Dermis blood vessel endothelial cell (primary cell): ENCODE data around the gene PAXX. TPM values are rescaled to one million over a fixed set of nuclear protein-coding genes. Genes with fewer than 3 reads are reported as not detected.

Experiments used
- DNase-seq: peaks from one replicate; pipeline ENCODE4 v3.0.0; 2010
- total RNA-seq: library from RNA; depleted of rRNA; stranded (reverse); fragments of >200 nt; gene quantifications from 2 replicates; pipeline ENCODE4 v1.2.3, GENCODE V29; 2014

PAXX gene
- total RNA-seq, 1 donor from 2014 or later: 17.9 TPM

DNA sequence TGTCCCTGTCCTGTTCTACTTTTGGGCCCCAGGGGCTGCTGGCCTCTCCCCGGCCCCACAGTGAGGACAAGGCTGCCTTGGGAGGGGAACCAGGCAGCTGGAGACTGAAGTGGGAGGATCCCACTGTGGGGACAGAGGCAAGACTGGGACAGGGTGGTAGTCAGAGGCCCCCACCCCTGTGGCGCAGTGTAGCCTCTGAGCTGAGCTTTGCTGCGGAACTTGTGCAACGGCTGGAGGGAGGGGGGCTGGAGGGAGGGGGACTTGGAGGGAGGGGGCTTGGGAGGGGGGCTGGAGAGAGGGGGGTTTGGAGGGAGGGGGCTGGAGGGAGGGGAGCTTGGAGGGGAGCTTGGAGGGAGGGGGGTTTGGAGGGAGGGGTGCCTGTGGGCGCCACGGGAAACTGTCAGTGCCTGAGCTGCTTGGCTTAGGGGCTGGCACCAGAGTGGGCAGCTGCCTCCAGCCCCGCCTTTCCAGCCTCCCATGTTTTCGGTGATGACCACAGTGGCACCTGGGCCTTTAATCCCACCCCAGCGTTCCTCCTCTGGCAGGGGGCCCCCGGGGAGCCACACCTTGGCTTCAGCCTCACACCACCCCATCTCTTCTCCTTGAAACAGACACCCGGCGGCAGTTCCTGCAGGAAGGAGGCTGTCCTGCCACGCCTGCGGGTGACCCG lies 42.0 kb downstream of the PAXX start:
- DNase-seq: no peak

GRCh38 chr9:137034709-137035506 lies 42.7 kb downstream of the PAXX start:
- peak; percentile 93 for DNase-seq

DNA sequence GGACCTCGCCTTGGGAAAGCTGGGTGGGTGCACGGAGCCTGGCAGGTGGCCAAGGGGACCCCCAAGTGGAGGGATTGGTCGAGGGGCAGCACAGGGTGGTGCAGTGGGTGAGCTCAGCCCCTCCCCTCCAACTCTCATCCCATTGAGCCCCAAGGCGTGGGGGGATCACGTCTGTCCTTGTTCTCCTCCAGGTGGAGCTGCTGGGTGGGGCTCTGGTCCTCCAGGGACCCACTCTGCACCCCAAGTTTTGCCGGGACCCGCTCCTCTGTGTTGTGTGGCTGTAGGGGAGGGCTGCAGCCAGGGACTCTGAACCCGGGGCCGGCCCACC lies 43.2 kb downstream of the PAXX start:
- DNase-seq: no peak

GRCh38 chr9:137035937-137036336 lies 43.7 kb downstream of the PAXX start:
- DNase-seq: no peak

DNA sequence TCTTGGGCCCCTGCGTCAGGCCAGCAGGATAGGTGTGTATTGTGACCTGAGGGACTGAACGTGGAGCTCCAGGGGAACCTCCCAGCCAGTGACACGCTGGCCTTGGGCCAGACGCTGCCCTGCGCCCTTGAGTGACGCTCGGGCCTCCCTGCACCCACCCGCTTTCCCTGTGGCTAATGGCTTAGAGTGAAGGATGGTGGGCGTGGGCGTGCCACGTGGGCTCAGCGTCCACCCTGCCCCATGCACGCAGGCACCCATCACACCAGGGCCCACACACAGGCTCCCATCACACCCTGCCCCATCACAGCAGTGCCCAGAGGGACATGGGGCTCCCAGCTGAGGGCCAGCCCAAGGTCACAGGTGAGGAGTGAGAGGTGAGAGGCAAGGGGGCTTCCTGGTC lies 44.8 kb downstream of the PAXX start:
- no peak for DNase-seq

DNA sequence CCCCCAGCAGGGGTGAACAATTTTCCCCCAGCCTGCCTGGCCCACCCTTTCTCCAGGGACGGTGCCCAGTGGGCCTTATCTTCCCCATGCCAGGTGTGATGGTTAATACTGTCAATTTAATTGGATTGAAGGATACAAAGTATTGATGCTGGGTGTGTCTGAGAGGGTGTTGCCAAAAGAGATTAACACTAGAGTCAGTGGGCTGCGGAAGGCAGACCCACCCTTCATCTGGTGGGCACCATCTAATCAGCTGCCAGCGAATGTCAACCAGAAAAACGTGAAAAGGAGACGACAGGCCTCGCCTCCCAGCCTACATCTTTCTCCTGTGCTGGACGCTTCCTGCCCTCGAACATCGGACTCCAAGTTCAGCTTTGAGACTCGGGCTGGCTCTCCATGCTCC lies 45.3 kb downstream of the PAXX start:
- no peak for DNase-seq

- DNase-seq: no peak
Observed at GRCh38 chr9:137038916-137039315, 46.7 kb downstream of the PAXX start.

GRCh38 chr9:137039611-137040366 lies 47.6 kb downstream of the PAXX start:
- DNase-seq: no peak

DNA sequence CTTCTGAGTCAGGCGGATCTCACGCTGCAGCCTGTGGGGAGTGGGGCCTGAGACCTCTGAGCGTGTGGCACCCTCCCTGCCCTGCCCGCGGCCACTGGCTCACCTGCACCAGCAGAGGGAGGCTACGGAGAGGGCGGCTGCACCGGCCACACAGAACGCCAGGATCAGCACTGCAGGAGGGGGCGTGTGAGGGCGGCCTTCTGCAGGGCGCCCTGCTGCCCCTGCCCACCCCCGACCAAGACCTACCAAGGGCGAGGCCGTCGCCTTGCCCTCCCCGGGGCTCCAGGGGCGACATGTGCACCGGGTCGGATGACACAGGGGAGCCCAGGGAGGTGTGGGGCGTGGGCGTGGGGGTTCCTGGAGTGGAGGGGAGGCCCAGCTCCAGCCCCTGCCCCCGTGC lies 48.3 kb downstream of the PAXX start:
- DNase-seq: no peak

GRCh38 chr9:137041124-137041523 lies 48.9 kb downstream of the PAXX start:
- peak; percentile 53 for DNase-seq

- DNase-seq: peak; percentile 45
Observed at GRCh38 chr9:137042751-137043727, 50.8 kb downstream of the PAXX start.

Other genes starting within 250 kb of the PAXX start
- 0.05 TPM in 1 of 2 replicates, not detected in the other for gene LCN10, start 249.5 kb upstream of the PAXX start, total RNA-seq
- gene LCN6, start 243.9 kb upstream of the PAXX start, total RNA-seq: 0.68 TPM in 1 of 2 replicates, not detected in the other
- gene LCN8, start 234.2 kb upstream of the PAXX start, total RNA-seq: not detected in 2 replicates
- 0.05 TPM in 1 of 2 replicates, not detected in the other for gene LCN15, start 227.9 kb upstream of the PAXX start, total RNA-seq
- 47.9 and 98.5 TPM in 2 replicates for gene TMEM141, start 201.1 kb upstream of the PAXX start, total RNA-seq
- 0.37 and 1.0 TPM in 2 replicates for gene CCDC183, start 196.1 kb upstream of the PAXX start, total RNA-seq
- 69.1 and 95.8 TPM in 2 replicates for gene RABL6, start 184.5 kb upstream of the PAXX start, total RNA-seq
- gene AJM1, start 149.9 kb upstream of the PAXX start, total RNA-seq: 1.0 TPM in 2 replicates
- gene PHPT1, start 143.0 kb upstream of the PAXX start, total RNA-seq: 99.0 and 104 TPM in 2 replicates
- gene MAMDC4, start 140.1 kb upstream of the PAXX start, total RNA-seq: 2.0 and 5.1 TPM in 2 replicates
- gene EDF1, start 126.1 kb upstream of the PAXX start, total RNA-seq: 309 and 438 TPM in 2 replicates
- 20.6 and 24.2 TPM in 2 replicates for gene TRAF2, start 105.9 kb upstream of the PAXX start, total RNA-seq
- 255 and 270 TPM in 2 replicates for gene FBXW5, start 47.7 kb upstream of the PAXX start, total RNA-seq
- 1.7 TPM in 1 of 2 replicates, not detected in the other for gene C8G, start 47.2 kb upstream of the PAXX start, total RNA-seq
- gene LCN12, start 40.1 kb upstream of the PAXX start, total RNA-seq: not detected in 2 replicates
- 0.17 and 0.60 TPM in 2 replicates for gene PTGDS, start 14.9 kb upstream of the PAXX start, total RNA-seq
- gene LCNL1, start 9.4 kb upstream of the PAXX start, total RNA-seq: not detected in 2 replicates
- gene CLIC3, start 4.1 kb downstream of the PAXX start, total RNA-seq: 0.09 TPM in 1 of 2 replicates, not detected in the other
- 8.5 and 13.3 TPM in 2 replicates for gene ABCA2, start 35.8 kb downstream of the PAXX start, total RNA-seq
- not detected in 2 replicates for gene FUT7, start 39.7 kb downstream of the PAXX start, total RNA-seq
- gene NPDC1, start 53.8 kb downstream of the PAXX start, total RNA-seq: 39.7 and 46.8 TPM in 2 replicates
- gene ENTPD2, start 61.6 kb downstream of the PAXX start, total RNA-seq: not detected in 2 replicates
- 6.0 and 36.3 TPM in 2 replicates for gene SAPCD2, start 78.1 kb downstream of the PAXX start, total RNA-seq
- 27.0 and 27.2 TPM in 2 replicates for gene UAP1L1, start 85.1 kb downstream of the PAXX start, total RNA-seq
- 73.1 and 76.6 TPM in 2 replicates for gene MAN1B1, start 94.6 kb downstream of the PAXX start, total RNA-seq
- gene DPP7, start 122.3 kb downstream of the PAXX start, total RNA-seq: 81.5 and 98.5 TPM in 2 replicates
- gene GRIN1, start 146.7 kb downstream of the PAXX start, total RNA-seq: 0.05 and 0.17 TPM in 2 replicates
- gene LRRC26, start 177.6 kb downstream of the PAXX start, total RNA-seq: not detected in 2 replicates
- not detected in 2 replicates for gene TMEM210, start 179.6 kb downstream of the PAXX start, total RNA-seq
- gene ANAPC2, start 196.1 kb downstream of the PAXX start, total RNA-seq: 23.1 and 33.6 TPM in 2 replicates
- gene SSNA1, start 196.3 kb downstream of the PAXX start, total RNA-seq: 112 and 128 TPM in 2 replicates
- gene TPRN, start 208.3 kb downstream of the PAXX start, total RNA-seq: 4.6 and 6.6 TPM in 2 replicates
- 31.1 TPM in 2 replicates for gene TMEM203, start 213.2 kb downstream of the PAXX start, total RNA-seq
- gene NDOR1, start 213.3 kb downstream of the PAXX start, total RNA-seq: 3.4 and 5.8 TPM in 2 replicates
- 0.14 TPM in 1 of 2 replicates, not detected in the other for gene RNF208, start 229.8 kb downstream of the PAXX start, total RNA-seq
- gene CYSRT1, start 232.8 kb downstream of the PAXX start, total RNA-seq: 0.17 and 0.37 TPM in 2 replicates
- gene RNF224, start 235.1 kb downstream of the PAXX start, total RNA-seq: not detected in 2 replicates
- gene SLC34A3, start 238.5 kb downstream of the PAXX start, total RNA-seq: not detected in 2 replicates
- 128 and 305 TPM in 2 replicates for gene TUBB4B, start 248.9 kb downstream of the PAXX start, total RNA-seq